NT2/D1 (cell line): ENCODE measurements around the gene FUT2.
"Not testable (repeated sequence)": the region's sequence is repeated elsewhere in the genome, so short reads cannot be mapped to it uniquely, and the experiment has no call there.

ENCODE experiments used
- DNase-seq: peaks from one replicate; pipeline ENCODE4 v3.0.0-alpha.2; 2011; ENCODE audit warnings: low read depth, low spot score
- H3K27me3 ChIP-seq: 2 replicates; pipeline ENCODE4 v1.6.0; 2011; ENCODE audit warnings: mild to moderate bottlenecking; ENCODE audit not compliant: insufficient read length, insufficient read depth
- H3K36me3 ChIP-seq: 2 replicates; pipeline ENCODE4 v1.6.1; 2011; ENCODE audit warnings: mild to moderate bottlenecking, low read length, mixed read lengths; ENCODE audit not compliant: insufficient read depth, insufficient read length
- H3K4me1 ChIP-seq: 2 replicates; pipeline ENCODE4 v1.5.1; 2011; ENCODE audit not compliant: insufficient read depth, insufficient read length
- H3K4me3 ChIP-seq: 2 replicates; pipeline ENCODE4 v1.5.1; 2011; ENCODE audit warnings: low read depth; ENCODE audit not compliant: insufficient read length
- H3K9ac ChIP-seq: 2 replicates; pipeline ENCODE4 v1.6.0; 2011; ENCODE audit warnings: low read depth; ENCODE audit not compliant: insufficient read length
- H3K9me3 ChIP-seq: 2 replicates; pipeline ENCODE4 v1.5.1; 2011; ENCODE audit warnings: mild to moderate bottlenecking, low read length; ENCODE audit not compliant: insufficient read depth
- SUZ12 ChIP-seq: IDR thresholded peaks from 2 replicates; pipeline ENCODE4 v1.6.1; 2011; ENCODE audit not compliant: insufficient read length, insufficient read depth; ENCODE audit errors: extremely low read depth
- YY1 ChIP-seq: IDR thresholded peaks from 2 replicates; pipeline ENCODE4 v1.6.1; 2011; ENCODE audit not compliant: insufficient read length, insufficient read depth
- ZNF274 ChIP-seq: IDR thresholded peaks from 2 replicates; pipeline ENCODE4 v1.6.1; 2011; ENCODE audit warnings: mild to moderate bottlenecking, low read depth, low read length

The FUT2 gene

GRCh38 chr19:48676887-48677286, 18.9 kb upstream of the FUT2 start:
- Histone ChIP-seq H3K9ac (no peak overlapping the region), H3K4me1 (peaks cover 8% of the 10 kb centered on the region), H3K9me3 (no peaks in the 10 kb centered on the region), H3K4me3 (no peak overlapping the region), H3K36me3 (no peaks in the 10 kb centered on the region), H3K27me3 (peaks cover 6% of the 10 kb centered on the region)
- no peak for TF ChIP-seq YY1
- no peak for DNase-seq

- Histone ChIP-seq H3K4me3 (no peak overlapping the region), H3K27me3 (peaks cover 6% of the 10 kb centered on the region), H3K4me1 (peaks cover 8% of the 10 kb centered on the region), H3K36me3 (no peaks in the 10 kb centered on the region), H3K9me3 (no peaks in the 10 kb centered on the region), H3K9ac (no peak overlapping the region)
- no peak for TF ChIP-seq SUZ12
- no peak for TF ChIP-seq YY1
- no peak for TF ChIP-seq ZNF274
- DNase-seq, result no peak
Measured at GRCh38 chr19:48678201-48678600, 17.6 kb upstream of the FUT2 start.

DNA sequence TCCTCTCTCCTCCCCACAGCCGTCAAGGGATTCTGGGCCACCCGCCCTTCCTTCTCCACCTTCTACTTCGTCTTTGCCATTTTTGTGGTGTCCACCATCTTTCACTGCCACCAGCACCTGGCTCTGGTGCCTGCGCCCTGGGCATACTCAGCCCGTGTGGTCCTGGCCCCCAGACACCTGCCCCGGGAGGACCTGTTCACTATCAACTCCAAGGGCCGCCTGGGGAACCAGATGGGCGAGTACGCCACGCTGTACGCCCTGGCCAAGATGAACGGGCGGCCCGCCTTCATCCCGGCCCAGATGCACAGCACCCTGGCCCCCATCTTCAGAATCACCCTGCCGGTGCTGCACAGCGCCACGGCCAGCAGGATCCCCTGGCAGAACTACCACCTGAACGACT, 15.8 kb upstream of the FUT2 start:
- H3K27me3 ChIP-seq, H3K4me3 ChIP-seq, H3K36me3 ChIP-seq, DNase-seq, H3K4me1 ChIP-seq, H3K9me3 ChIP-seq, H3K9ac ChIP-seq: not testable (repeated sequence)

- peaks cover 4% of the 10 kb centered on the region for H3K4me1 ChIP-seq
- no peaks in the 10 kb centered on the region for H3K36me3 ChIP-seq
- peaks cover 6% of the 10 kb centered on the region for H3K27me3 ChIP-seq
- DNase-seq, result no peak
- no peaks in the 10 kb centered on the region for H3K9me3 ChIP-seq
- no peak for TF ChIP-seq YY1
- TF ChIP-seq ZNF274, result no peak
- TF ChIP-seq SUZ12, result no peak
- no peak overlapping the region for H3K9ac ChIP-seq
- H3K4me3 ChIP-seq, result no peak overlapping the region
Measured at GRCh38 chr19:48680436-48681126, 15.2 kb upstream of the FUT2 start.

DNA sequence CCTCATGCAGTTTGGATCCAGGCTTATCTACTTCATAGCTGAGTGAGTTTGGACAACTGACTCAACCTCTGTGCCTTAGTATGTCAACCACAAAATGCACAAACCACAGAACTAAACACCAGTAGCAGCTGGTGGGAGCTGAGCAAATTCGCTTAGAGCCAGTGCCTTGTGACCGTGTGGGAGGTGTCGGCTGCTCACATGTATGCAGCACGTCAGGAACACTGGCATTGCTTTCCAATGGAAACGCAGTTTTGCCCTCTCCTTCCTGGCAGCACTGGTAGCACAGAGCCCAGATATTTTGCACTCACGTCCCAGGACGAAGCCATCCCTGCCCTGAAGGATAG, 14.7 kb upstream of the FUT2 start:
- H3K36me3 ChIP-seq, result no peaks in the 10 kb centered on the region
- H3K9ac ChIP-seq, result no peak overlapping the region
- H3K4me3 ChIP-seq, result no peak overlapping the region
- no peaks in the 10 kb centered on the region for H3K9me3 ChIP-seq
- DNase-seq, result no peak
- peaks cover 6% of the 10 kb centered on the region for H3K27me3 ChIP-seq
- peaks cover 4% of the 10 kb centered on the region for H3K4me1 ChIP-seq
- no peak for TF ChIP-seq SUZ12
- no peak for TF ChIP-seq YY1

DNA sequence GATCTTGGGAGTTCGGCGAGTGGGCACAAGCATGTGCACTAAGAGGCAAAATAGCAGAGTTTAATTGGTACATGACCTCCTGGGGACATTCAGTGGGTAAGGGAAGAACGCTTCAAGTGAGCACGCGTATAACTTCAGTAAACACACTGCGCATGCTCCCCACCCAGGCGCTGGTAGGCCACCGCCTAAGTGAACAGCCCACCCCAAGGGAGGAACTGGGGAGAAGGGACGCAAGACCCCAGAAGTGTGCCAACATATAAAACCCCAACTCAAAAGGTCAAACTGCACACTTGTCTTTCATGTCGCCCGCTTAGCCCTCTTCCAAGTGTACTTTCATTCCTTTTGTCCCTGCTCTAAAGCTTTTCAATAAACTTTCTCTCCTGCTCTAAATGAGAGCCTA, 12.4 kb upstream of the FUT2 start:
- no peak for DNase-seq
- Histone ChIP-seq H3K36me3 (no peaks in the 10 kb centered on the region), H3K9me3 (no peaks in the 10 kb centered on the region), H3K4me3 (no peak overlapping the region), H3K9ac (no peak overlapping the region), H3K4me1 (peaks cover 4% of the 10 kb centered on the region), H3K27me3 (no peaks in the 10 kb centered on the region)
- no peak for TF ChIP-seq SUZ12
- TF ChIP-seq YY1, result no peak
- no peak for TF ChIP-seq ZNF274

- Histone ChIP-seq H3K9ac (no peak overlapping the region), H3K27me3 (no peaks in the 10 kb centered on the region), H3K4me1 (peaks cover 4% of the 10 kb centered on the region), H3K36me3 (no peaks in the 10 kb centered on the region), H3K9me3 (no peaks in the 10 kb centered on the region), H3K4me3 (no peak overlapping the region)
- TF ChIP-seq YY1, result no peak
- no peak for TF ChIP-seq SUZ12
- no peak for TF ChIP-seq ZNF274
- no peak for DNase-seq
Measured at GRCh38 chr19:48685583-48685982, 10.2 kb upstream of the FUT2 start.

GRCh38 chr19:48686088-48686487, 9.7 kb upstream of the FUT2 start:
- H3K27me3 ChIP-seq, result no peaks in the 10 kb centered on the region
- H3K4me3 ChIP-seq, result no peak overlapping the region
- TF ChIP-seq SUZ12 (no peak), YY1 (no peak), ZNF274 (no peak)
- H3K36me3 ChIP-seq, result no peaks in the 10 kb centered on the region
- no peaks in the 10 kb centered on the region for H3K9me3 ChIP-seq
- DNase-seq, result no peak
- no peak overlapping the region for H3K9ac ChIP-seq
- peaks cover 4% of the 10 kb centered on the region for H3K4me1 ChIP-seq

DNA sequence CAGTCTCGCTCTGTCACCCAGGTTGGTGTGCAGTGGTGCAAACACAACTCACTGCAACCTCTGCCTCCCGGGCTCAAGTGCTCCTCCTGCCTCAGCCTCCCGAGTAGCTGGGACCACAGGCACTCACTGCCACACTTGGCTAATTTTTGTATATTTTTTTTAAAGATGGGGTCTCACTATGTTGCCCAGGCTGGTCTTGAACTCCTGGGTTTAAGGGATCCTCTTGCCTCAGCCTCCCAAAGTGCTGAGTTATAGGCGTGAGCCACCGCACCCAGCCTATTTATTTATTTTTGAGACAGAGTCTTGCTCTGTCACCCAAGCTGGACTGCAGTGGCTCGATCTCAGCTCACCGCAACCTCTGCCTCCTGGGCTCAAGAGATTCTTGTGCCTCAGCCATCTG, 9.1 kb upstream of the FUT2 start:
- H3K4me1 ChIP-seq, H3K9ac ChIP-seq, H3K9me3 ChIP-seq: not testable (repeated sequence)

More for the DNA sequence above, 9.1 kb upstream of the FUT2 start:
- DNase-seq, H3K4me3 ChIP-seq, H3K27me3 ChIP-seq, H3K36me3 ChIP-seq: not testable (repeated sequence)
